GM20431 (cell line): ENCODE data around the gene RS1.

ENCODE experiments used
- in situ Hi-C: fragments of 300-500 bp; cut with MseI, MboI; formaldehyde crosslinking; loops from one replicate; pipeline ENCODE4 v1.15.0; 2020; ENCODE audit warnings: low sequenced_read_pairs; ENCODE audit not compliant: unreplicated experiment

Gene RS1

GRCh38 chrX:18674417-18674787, 2.5 kb upstream of the RS1 start:
- in situ Hi-C loops = no loop called here

- in situ Hi-C loops = no loop called here
Measured at GRCh38 chrX:18668071-18668835, 3.7 kb downstream of the RS1 start.

- in situ Hi-C loops = no loop called here
Measured at GRCh38 chrX:18666614-18667013, 5.3 kb downstream of the RS1 start.

DNA sequence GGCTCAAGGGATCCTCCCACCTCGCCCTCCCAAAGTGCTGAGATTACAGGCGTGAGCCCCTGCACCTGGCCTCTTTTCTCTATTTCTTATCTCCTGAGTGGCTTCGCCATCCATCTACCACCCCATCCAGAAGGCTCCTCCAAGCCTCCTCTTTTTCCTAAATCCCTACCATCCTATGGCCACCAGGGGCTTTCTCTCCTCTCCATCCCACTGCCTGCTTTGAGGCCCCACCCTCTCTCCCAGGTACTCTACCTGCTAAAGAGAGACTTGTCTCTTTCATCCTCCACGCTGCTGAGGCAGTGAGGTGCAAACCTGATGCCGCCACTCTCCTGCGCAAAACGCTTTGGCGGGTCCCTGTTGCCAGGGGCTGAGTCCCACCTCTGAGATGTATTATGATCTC, 7.0 kb downstream of the RS1 start:
- in situ Hi-C loops = no loop called here

- in situ Hi-C loops = no loop called here
Measured at GRCh38 chrX:18661273-18661672, 10.6 kb downstream of the RS1 start.

- in situ Hi-C loops = no loop called here
Measured at GRCh38 chrX:18654875-18655836, 16.8 kb downstream of the RS1 start.

DNA sequence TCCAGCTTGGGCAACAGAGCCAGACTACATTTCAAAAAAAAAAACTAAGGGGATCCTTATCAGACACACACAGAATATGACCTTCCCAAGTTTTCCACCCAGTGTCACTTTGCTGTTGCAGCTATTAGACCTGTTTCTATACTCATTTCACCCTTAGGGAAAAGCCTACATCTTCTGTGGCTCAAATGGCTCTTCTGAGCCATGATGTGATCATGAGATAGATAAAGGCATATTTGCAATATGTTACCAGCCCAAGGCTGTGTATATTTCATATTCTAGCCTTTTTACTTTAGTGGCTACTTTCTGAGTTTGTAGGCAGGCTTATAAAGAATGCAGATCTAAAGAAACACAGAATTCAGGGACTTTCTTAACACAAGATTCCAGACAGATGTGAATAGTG, 19.3 kb downstream of the RS1 start:
- in situ Hi-C loops = no loop called here

DNA sequence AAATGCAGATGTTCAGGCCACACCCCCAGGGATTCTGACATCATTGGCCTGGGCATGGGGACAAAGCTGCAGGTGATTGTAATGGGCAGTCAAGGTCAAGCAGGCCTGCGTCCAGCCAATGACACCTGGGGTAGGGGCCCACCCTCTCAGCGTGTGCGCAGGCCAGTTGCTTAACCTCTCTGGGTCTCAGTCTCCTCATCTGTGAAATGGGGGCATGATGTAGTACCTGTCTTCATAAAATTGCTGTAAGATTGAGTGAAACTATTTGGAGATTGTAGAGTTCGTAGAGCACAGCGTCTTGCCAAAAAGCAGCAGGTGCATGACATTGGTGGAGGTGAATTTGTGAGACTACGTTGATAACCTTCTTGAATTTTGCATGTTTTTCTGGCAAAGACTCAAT, 21.2 kb downstream of the RS1 start:
- in situ Hi-C loops = no loop called here

GRCh38 chrX:18649498-18649951, 22.4 kb downstream of the RS1 start:
- in situ Hi-C loops = no loop called here

DNA sequence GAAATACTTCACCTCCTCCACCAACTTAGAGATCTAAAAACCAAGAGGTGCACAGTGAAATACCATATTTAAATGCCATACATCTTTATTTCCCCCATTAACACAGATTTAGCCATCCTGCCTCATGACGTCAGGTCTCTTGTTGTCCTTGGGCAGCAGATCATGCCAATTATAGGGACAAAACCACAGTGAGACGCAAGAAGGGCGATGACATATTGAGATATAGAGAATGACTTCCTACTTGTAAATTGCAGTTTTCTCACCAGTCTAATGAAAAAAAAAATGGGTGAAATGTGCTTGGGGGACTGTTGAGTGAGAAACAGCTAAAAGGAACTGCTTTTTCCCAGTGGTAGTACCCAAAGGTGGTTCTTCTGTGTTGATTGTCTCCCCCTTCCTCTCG, 24.3 kb downstream of the RS1 start:
- in situ Hi-C loops = no loop called here

DNA sequence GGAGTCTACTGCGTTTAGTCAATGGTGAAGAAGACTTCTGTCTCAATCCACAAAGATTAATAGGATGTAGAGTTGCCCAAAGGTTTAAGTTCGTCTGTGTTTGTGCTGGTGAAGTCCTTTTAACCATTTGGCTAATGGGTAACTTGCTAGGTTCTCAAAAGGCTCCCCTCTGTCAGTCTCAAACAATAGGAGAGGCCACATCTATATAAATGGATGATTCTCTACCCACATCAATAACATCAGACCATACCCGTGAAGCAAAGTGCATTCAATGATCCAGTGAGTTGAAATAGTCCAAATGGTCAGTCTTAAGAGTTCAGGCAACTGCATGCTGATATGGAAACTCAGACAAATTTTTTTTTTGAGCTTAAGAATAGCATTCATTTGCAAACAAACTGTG, 28.1 kb downstream of the RS1 start:
- in situ Hi-C loops = no loop called here

GRCh38 chrX:18643243-18643642, 28.7 kb downstream of the RS1 start:
- in situ Hi-C loops = no loop called here

- in situ Hi-C loops = no loop called here
Measured at GRCh38 chrX:18640686-18641085, 31.2 kb downstream of the RS1 start.

GRCh38 chrX:18639280-18639679, 32.6 kb downstream of the RS1 start:
- in situ Hi-C loops = no loop called here

DNA sequence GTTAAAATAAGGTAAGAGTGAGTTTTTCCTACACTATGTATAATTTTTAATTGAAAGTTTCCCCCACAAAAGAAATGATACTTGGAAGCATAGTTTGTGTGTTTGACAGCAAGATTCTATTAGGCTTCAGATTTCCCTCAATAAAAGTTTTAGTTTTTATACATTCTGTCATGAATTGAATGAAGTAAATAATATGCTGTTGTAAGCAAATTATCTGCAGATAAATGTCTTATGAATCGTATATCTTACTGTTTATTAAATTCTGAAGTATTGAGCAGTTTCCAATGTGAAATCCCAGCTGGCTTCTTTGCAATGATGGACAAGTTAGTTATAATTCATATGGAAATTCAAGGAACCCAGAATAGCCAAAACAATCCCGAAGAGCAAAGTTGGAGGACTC, 33.5 kb downstream of the RS1 start:
- in situ Hi-C loops = no loop called here

DNA sequence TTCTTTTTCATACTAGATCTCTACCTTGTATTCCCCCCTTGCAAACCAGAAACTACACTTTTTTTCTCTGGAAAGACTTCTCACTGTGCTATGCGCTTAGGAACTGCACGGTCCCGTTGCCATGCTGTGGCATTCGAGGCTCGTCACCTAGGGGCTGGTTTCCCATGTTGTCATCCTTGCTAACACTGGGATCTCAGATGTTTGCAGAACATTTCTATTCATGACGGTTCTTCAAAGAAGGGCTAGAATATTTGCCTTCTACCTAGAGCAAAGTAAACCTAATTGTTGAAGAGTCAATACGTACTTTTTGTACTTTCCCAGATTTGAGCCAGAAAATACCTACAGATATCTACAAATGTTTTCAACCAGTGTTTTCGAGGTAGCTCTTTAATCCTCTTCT, 41.0 kb downstream of the RS1 start:
- in situ Hi-C loops = no loop called here

- in situ Hi-C loops = no loop called here
Measured at GRCh38 chrX:18624599-18624998, 47.3 kb downstream of the RS1 start.

DNA sequence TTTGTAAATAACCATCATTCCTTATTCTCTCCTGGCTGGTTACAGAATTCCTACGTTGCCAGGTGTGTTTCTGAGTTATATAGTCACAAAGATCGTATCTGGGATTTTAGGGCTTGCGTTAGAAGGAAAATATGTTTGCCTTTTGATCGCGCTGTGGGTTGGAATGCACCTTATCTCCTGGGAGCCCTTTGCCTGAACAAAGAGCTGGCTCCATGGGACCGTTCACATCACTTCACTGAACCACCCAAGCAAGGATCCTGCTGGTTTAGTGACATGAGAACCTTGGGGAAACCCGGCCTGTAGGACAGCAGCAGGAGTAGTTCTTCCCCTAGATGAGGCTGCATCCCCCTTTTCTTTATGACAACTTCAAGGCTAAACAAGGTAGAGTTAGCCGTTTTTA, 51.6 kb downstream of the RS1 start:
- in situ Hi-C loops = no loop called here

- in situ Hi-C loops = no loop called here
Measured at GRCh38 chrX:18619288-18619687, 52.6 kb downstream of the RS1 start.

- in situ Hi-C loops = no loop called here
Measured at GRCh38 chrX:18617407-18617750, 54.5 kb downstream of the RS1 start.

DNA sequence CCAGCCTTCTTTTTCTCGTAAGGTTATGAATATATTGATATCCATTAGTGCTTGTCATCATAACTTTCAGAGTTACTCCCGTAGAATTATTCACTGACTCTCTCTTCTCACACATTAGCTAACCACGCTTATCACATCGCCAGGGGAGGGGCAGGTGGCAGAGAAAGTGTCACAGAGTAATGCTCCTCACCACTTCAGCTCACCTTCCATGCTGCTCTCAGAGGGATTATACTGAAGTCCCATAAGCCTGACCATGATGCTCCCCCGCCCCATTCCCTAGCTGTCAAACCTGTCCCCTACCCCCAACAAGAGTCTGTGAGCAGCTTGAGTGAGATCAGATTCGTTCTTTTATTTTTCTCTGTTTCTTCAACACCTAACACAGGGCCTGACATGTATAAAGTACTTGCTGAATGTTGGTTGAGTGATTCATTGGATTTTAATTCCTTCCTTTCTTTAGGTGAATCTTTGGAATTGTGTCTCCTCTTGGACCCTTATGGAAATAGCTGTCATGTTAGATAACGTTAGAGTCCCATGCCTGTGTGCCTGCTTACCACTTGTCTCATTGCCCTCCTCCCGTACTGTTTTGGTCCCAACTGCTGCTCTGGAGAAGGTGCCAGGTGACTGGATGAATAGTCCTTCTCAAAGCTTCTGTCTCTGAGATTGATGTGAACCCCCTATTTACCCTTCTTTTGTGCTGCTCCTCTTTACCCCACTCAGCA, 55.1 kb downstream of the RS1 start:
- in situ Hi-C loops = no loop called here
